Mucosa of gallbladder (tissue), 1 donor: Measurements from ENCODE around the gene GRIK2. TPM values are rescaled to one million over a fixed set of nuclear protein-coding genes. Genes with fewer than 3 reads are reported as not detected.

Experiments
- DNase-seq: peaks from one replicate; pipeline ENCODE4 v3.0.0-alpha.2; 2020; ENCODE audit warnings: low spot score
- total RNA-seq: library from RNA; stranded (reverse); gene quantifications from one replicate; pipeline ENCODE4 v1.2.1, GENCODE V29; 2021
- donor health status: DM: no; HTN: no; CAD: no.

The GRIK2 gene
- total RNA-seq, 1 donor from 2014 or later = 1.2 TPM

DNA sequence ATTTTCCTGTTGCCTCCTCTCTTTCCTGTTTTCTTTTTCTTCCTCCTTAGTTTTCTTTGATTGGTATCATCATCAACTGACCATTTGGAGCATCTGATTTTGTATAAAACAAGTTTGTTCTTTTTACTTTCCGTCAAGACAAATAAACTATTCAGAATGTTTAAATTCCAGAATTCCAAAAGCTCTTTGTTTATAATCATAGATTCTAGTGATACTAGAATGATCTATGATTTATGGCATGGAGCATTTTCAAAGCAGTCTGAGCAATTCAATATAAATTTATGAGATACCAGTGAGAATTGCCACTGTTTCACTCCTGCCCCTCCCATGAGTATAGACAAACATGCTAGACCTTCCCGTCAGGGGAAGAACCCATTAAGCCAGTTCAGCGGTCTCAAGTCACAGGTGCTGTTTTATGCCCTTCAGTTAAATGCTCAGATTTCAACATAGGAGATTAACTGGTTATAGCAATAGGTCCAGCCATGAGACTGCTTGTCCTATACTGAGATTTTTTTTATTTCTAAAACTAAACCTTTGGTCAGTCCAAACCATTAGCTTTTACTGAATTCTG, 60.7 kb downstream of the GRIK2 start:
- no peak for DNase-seq

DNA sequence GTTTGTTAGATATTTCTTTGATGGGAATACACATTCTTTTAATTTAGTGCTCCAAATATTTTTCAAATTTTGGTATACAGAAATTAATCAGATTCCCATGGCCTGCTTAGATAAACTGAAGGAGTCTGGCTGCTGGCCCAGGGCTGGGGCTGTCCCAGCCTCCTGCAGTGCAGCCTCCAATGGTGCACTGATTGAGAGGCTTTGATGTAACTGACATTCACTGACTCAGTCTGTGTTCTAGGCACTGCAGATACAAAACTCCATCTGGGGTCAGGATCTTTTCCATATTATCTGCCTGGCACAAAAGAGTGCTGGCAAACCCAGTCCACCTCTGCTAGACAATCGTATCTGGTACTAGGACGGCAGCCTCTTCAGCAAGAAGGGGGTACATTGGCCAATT, 64.8 kb downstream of the GRIK2 start:
- no peak for DNase-seq

DNA sequence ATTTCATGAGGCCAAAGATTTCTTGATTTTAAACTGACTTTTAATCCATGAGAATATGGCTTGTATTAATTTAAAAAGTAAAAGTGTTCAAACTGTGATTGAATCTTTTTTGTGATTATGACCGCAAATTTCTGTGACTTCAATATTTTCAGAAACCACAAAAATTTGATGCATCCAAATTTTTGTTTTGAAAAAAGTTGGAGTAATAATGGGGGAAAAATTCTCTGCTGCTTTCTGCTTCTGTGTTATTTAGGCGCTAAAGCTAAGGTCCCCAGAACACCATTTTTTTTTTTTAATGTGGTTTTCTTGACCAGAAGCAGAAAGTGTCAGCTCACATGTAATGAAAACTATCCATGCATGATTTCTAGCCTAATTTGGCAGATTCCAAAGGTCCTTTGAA, 65.3 kb downstream of the GRIK2 start:
- DNase-seq = no peak

DNA sequence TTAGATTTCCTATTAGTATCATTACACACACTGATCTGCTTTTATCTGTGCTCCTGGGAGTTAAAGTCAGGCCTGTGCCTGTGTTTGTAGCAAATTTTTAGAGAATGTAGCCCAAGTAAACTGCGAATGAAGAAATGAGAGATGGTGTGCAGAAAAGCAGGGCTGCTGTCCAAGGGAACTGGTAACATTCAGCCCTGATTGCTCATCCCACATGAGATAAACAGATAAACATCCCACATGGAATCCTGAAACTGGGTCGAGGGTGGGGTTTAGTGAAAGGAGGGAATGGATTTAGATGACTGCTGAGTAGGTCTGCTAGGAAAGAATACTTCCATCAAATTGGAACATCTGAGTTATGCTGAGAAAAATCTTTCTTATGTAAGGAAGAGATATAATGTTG, 69.1 kb downstream of the GRIK2 start:
- DNase-seq = no peak

DNA sequence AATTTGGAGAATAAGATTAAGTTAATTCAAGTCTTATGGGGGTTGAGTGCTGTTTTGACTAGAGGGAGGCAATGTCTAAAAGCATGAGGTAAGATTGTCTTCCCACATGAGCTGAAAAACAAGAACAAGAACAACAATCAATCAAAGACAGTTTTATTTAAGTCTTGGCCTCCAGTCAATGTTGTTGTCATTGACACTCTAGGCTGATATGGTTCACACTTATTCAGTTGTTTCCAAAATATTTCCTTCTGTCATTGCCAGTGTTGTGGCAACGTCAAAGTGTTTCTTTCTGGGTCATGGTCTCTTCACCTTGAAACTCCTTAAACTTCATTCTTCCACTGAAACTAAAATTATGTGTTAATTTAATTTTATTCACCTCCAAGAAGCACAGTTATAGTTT, 72.4 kb downstream of the GRIK2 start:
- no peak for DNase-seq

DNA sequence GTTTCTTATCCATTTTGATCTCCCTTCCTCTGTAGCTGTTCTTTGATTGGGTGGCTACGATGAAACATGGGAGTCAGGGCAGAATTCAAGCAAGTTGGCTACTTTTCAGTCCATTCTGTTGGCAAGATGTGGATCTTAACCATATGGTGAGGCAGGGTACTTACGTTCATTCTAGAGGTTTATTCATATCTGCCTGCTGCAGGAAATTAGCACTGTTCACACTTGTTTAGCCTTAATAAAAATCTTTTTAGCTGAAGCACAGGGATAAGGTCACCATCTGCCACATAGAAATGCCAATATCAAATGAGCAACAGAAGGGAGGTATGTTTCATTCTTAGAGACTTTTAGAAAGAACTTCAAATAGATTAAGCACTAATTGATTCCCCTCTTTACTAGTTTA, 83.9 kb downstream of the GRIK2 start:
- no peak for DNase-seq

DNA sequence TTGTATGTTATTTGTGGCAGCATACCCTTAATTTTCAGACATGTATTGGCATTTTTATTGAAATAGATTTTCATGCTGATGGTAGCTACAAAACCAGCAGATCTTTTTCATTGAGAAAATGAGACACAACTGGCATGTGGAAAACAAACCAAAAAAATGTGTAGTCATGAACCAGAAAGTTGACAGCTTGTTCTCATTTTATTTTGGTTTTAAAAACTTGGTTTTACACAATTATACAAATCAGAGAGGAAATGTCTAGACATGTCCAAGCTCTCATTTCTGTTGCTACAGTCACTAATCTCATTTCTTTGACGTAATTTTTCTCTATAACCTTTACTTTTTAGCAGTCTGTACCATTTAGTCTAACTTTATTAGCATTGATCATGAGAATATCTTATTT, 85.4 kb downstream of the GRIK2 start:
- no peak for DNase-seq

DNA sequence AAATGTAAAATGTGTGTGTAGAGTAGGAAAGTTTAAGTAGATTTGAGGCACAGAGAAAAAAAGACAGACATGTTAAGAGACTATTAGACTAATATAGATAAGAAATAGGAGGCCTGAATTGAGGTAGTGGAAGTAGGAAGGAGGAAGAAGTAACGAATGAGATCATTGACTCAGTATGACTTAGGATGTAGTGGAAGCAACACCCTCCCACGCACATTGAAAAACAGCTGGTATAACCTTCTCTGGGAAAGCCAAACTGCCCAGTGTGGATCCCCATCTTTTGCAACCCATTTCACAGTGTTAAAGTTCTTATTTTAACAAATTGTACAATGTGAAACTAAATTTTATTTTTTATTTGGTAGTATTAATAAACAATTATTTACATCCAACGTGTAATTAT, 89.1 kb downstream of the GRIK2 start:
- DNase-seq = no peak

DNA sequence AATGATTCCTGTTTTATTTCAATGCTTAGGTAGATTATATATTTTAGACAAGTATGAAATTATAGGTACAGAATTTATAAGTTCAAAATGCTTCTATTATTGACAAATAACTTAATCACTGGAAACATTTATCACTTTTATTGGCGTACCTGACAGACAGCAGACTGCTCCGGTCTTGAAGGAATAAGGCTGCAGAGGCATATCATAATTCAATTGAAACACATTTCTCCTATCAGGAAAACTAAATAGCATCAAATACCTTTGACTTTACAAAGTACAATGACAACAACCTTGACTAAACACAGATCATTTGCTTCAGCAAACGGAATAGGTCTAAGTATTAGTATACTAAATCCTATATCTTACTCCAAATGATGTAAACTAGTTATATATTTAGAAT, 91.3 kb downstream of the GRIK2 start:
- no peak for DNase-seq

DNA sequence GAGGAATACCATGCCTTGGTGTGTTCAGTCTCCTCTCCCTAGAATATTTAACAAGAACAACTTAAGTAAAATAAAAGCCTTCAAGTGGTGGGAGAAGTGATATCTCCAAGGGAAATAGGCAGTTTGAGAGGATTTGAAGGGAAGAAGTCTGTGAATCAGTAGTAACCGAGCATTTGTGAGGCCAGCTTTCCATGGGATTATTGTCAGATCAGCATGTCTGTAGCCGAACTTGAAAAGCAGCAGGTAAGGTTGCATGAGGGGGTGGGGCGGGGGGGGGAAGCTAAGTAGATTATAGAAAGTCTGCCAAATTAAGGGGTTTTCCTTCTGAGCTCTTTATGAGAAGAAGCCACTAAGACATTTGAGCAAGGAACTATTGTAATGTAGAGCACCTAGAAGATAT, 92.6 kb downstream of the GRIK2 start:
- DNase-seq = no peak

DNA sequence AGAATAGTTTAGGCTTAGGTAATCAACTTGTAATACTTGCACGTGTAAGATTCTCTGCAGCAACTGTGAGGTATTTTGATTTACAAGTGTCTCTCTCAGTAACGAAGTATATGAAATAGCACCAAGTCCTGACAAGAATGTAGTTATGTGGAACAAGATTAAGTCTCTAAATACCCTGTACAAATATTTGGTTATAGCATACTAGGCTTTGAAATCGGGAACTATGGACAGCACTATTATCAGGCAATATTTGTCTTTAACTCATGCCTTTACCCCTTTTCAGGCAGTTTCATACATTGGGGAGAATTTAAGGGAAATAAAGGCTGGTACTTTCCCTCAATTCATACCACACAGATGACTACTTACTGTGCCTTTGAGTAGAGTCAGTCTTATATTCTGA, 93.2 kb downstream of the GRIK2 start:
- DNase-seq = no peak

DNA sequence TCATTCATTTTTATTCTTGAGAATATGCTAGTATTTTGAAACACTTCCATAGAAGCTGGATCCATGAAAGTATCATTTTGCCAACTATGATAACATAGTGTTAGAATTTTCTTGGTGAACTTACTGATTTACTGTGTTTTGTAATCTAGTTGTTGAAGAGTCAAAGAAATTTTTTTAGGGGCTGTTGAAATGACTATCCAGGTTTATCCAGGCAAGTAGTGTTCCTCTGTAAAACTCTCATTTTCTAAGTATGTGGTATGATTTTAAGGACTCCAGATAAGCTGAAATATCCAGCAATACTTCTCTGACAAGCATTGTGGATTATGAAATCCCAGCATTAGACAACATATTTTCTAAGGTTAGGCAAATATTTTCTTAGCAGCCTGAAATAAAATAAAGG, 95.9 kb downstream of the GRIK2 start:
- no peak for DNase-seq

DNA sequence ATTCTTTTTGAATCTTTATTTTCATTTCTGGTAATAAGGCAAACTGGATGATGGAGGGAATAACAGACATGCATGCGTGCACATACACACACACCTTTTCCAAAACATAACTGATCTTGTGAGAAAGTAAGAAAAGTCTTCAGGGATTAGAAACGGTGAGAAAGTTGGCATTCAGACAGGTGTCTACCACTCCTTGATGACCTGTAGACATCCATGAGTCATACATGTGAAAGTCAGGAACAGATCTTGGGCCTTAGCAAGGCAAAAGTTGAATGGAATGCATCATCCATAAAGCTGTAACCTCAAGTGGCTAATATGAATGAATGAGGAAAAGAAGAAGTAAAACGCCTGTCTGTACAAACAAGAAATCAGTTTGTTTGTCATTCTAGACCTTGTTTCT, 97.3 kb downstream of the GRIK2 start:
- DNase-seq = no peak

DNA sequence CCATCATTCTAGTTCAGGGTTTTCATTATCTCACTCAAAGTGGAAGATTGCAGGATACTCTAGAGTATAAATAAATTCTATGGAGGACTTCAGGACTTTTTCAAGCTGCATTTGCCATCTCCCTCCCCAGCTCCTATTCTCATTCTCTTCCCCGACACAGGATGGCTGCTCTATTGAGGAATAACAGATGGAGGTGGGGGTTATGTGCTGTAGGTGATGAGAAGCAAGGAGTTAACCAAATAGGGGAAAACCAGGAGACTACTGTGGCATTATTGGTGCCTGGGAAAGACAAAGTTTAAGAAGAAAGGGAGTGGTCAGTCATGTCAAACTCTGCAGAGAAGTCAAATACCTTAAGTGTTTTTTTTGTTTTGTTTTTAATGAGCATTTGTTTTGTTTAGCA, 109.3 kb downstream of the GRIK2 start:
- DNase-seq = no peak

DNA sequence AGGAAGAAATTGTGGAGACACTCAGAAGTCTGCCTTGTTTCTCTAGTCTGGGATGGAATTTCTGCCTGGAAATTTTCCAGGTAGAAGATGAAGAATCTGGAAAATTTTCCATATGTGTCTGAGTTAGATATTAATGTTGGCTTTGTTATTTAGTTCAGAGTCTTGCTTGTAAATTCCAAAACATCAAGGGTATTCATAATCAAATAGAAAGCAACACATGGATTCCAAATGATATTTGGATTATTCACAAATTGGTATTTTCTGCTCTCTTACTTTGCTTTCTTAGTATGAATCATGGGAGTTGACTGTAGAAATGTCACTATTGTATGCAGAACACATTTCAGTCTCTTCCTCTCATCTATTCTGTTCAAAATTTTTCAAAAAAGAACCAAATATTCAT, 116.0 kb downstream of the GRIK2 start:
- no peak for DNase-seq

DNA sequence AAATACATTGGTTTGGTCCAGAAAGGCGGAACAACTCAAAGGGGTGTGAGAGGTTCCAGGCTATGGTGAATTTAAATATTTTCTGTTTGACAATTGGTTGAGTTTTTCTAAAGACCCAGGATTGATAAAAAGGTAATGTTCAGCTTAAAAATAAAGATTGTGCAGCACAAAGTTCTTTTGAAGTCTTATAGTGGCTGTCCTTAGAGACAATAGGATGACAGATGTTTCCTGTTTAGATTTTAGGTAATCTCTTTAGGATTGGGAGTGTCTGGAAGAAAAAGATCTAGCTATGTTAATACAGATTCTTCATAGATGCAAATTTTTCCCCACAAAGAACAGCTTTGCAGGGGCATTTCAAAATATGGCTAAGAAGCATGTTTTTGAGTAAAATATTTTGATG, 119.7 kb downstream of the GRIK2 start:
- DNase-seq = no peak

DNA sequence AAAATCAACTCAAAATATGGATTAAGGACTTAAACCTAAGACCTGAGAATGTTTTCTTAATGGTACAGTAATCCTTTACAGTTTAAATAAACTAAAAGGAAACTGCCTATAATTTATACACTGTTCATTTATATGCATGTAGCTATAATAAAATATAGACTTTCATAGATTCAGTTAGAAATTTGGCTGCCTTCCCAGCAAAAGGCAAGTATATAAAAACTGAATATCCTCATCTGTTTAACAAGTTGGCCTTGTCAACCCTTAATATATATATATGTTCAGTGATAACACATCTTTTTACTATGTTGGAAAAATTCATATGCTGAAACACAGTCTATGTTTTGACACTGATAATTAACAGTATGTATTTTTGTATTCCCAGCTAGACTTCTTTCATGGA, 123.1 kb downstream of the GRIK2 start:
- DNase-seq = no peak

DNA sequence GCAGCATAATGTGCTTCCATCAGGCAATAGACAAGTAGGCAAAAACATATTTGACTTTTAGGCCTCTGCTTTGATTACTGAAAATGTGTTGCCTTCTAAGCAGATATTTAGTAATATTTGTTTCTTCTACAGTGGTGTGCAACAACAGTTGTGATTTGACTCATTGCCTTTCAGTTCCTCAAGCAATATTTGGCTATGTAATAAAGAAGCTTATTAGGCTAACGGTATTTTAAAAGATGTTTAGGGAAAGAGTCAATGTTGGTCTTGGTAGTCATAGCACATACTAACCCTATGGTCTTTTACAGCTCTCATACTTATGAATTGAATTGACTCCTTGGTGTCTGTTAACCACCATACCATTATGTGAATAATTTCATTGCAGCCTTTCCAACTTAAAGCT, 124.1 kb downstream of the GRIK2 start:
- no peak for DNase-seq

DNA sequence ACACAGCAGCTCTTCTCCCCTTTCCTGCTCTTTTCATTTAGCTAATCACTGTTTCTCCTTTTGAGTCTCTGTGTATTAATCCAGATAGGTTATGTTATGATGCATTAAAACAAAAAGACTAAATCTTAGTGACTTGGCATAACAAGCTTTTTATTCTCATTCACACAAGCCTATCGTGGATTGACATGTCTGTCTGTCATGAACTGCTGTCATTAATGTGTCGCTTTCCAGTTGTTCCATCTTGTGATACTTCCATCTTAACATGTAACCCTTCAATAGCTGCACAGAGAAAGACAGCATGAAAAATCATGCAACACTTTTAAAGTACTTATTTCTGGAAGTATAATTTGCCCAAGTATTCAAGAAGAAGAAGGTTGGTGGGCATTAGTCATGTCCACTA, 128.7 kb downstream of the GRIK2 start:
- no peak for DNase-seq

DNA sequence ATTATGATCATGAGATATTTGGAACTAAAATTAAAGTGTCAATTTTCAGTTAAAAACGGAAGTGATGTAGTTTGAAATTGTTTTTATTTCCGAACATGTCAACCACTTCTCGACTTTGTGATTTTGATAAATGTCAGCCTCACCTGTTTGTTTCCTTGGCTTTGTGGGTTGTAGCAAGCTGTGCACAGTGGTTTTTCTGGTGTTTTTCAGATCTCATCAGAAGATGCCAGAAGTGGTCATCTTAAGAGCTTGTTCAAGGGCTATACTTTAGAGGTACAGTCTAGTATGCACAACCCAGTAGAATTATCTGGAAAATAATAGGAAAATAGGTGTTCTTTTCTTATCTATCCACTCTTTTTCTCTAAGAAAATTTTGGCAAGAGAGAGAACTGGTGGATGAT, 134.0 kb downstream of the GRIK2 start:
- DNase-seq = no peak

DNA sequence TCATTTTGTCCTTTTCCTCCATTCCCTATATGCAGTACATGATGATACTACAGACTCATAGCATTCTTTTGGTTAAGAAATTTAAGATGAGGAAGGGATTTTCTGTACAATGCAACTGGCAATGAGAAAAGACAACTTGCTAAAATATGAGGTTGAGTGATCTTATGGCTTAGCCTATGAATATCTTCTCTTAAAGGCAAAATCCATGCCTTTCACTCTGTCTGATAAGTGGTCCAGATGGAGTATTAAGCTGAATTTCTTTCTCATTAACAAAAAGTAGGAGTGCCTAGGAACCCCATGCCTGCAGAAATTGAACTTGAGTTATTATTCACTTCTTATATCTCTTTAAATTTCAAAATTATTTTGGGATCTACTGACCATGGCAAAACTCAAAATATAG, 135.3 kb downstream of the GRIK2 start:
- DNase-seq = no peak

DNA sequence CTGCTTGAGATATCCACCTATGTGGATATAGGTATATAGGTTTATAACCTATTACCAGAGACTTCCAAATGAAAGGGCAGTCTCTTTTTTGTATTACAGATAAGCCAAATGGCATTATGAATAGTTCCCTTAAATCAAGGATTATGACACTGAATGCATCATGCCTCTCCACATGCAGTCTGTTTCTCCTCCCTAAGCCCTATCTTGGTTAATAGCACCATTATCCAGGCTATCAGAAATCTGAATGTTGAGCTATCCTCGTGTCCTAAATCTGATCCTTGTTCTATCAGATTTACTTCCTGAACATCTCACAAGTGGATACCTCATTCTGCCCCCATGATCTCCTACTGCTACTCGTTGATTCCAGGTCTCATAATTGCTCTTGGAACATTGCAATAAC, 138.0 kb downstream of the GRIK2 start:
- DNase-seq = no peak

DNA sequence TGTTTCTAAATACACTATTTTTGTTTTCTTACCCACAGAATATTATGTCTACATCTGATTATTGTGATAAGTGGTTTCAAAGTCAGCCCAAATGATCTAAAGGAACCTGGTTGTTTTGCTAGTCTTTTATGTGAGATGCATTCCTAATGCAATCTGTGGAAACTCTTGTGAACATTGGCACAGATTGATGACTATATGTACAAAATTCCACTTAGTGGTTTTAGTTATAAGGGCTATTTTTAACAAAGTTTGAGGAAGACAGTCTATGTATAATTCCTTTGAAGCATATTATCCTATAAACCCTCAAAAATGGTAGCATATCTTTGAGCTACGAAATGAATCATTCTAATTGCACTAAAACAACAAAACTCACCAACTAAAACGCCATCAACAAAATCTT, 140.9 kb downstream of the GRIK2 start:
- no peak for DNase-seq

DNA sequence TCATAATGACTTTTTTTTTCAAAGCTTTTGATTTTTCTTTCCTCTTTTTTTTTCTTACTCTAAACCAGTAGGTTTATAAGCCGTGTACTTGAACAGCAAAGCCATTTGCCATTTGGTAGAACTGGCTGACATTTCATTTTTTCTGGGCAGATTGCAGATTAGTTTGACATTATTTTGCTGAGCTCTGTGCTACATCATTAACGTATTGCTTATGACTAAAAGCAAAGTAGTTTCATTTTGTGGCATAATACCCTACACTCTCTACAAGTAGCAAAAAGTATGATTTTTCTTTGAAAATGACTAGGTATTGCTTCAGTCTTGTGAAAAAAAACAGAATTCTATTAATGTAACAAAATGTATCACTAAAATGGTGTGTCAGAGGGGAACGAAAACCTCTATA, 141.3 kb downstream of the GRIK2 start:
- no peak for DNase-seq

DNA sequence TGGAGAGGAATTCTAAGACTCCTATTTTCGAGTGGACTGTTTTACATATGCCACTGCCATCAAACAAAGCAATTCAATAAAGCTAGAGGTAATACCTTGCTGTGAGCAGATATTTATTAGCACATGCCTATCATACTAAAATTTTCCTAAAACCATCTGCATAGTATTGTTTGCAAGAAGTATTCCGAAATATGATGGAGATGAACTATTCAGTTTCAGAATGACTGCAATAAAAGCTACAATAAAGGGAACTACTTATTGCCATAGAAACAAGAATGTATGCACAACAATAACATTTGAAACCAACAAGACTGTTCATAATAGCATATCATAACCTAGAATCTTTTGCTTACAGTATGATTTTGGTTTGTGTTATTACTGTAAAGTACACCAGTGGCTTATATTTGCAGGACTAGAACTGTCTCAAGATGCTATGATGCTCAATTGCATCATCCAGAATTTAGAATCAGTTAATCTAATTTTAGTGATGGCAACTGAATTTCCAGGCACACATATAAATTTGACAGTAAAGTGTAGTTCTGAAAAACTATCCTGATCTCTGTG, 144.3 kb downstream of the GRIK2 start:
- DNase-seq = no peak
